Activated naive CD8-positive, alpha-beta T cell treated with anti-CD3 and anti-CD28 coated beads, Interleukin-2, amount 10 ng/mL, durations not matched to agents 7 days and 5 days (primary cell): ENCODE data around the gene P4HTM. TPM values are rescaled to one million over a fixed set of nuclear protein-coding genes. Genes with fewer than 3 reads are reported as not detected.

Experiments used
- ATAC-seq: fragments of 150-1000 bp; cut with Tn5 transposase; one replicate; pipeline ENCODE4 v1.10.0; 2021; ENCODE audit warnings: low read depth, moderate library complexity
- POLR2A ChIA-PET: fragments of 350-600 bp; sonication (Branson Sonifier 250); formaldehyde crosslinking; loops from one replicate; lab custom pipeline; 2021; ENCODE audit warnings: antibody characterized with exemption; lab: Charles Lee
- DNase-seq: peaks from one replicate; pipeline ENCODE4 v3.0.0; 2021
- H3K27ac Mint-ChIP-seq: one replicate; pipeline ENCODE4 v1.8.0; 2022; ENCODE audit warnings: mild to moderate bottlenecking, mixed read lengths
- H3K27me3 Mint-ChIP-seq: one replicate; pipeline ENCODE4 v1.8.0; 2022; ENCODE audit warnings: mild to moderate bottlenecking, moderate library complexity, mixed read lengths
- H3K36me3 Mint-ChIP-seq: one replicate; pipeline ENCODE4 v1.8.0; 2021; ENCODE audit warnings: mild to moderate bottlenecking, mixed read lengths
- H3K4me1 Mint-ChIP-seq: one replicate; pipeline ENCODE4 v1.8.0; 2021; ENCODE audit warnings: mixed read lengths
- H3K4me3 Mint-ChIP-seq: one replicate; pipeline ENCODE4 v1.8.0; 2022; ENCODE audit warnings: mild to moderate bottlenecking, moderate library complexity, mixed read lengths
- H3K9me3 Mint-ChIP-seq: one replicate; pipeline ENCODE4 v1.8.0; 2021; ENCODE audit warnings: mixed read lengths
- total RNA-seq, 2 experiments: library from RNA; stranded (reverse); gene quantifications; one replicate each; pipeline ENCODE4 v1.2.3, GENCODE V29; 2021

Gene P4HTM
- total RNA-seq = 10 to 100 TPM; 57.4 to 57.7 TPM

DNA sequence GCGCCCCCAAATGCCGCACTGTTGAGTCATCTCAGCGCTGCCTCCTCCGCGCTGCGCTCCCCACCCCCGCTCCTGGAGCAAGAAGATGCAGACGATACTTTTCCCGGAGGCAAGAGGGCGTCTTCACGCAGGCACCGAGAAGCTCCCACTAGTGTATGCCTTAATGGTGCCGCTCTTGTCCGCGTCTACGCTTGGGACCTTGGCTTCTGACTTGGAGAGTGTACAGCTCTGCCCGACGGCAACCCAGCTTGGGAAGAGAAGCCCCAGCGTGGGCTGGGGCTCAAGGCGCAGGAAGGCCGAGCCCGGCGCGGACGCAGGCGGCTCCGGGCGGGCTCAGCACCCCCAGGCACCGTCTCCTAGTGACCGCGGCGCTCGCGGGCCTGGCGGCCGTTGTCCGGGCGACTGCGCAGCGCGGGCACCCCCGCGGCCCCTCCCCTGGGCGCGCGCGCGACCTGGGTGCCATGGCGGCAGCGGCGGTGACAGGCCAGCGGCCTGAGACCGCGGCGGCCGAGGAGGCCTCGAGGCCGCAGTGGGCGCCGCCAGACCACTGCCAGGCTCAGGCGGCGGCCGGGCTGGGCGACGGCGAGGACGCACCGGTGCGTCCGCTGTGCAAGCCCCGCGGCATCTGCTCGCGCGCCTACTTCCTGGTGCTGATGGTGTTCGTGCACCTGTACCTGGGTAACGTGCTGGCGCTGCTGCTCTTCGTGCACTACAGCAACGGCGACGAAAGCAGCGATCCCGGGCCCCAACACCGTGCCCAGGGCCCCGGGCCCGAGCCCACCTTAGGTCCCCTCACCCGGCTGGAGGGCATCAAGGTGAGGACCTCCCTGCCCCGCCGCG, at the start of gene P4HTM:
P4HTM (plus strand) TSS at position 446 of the 840 bp plus-strand sequence; CDS start at position 462, 16 bp downstream.
- peaks cover 4% of the 10 kb centered on the region for H3K36me3 Mint-ChIP-seq
- peak within 1 kb of the TSS; percentile 91 for H3K27ac Mint-ChIP-seq
- peak within 1 kb of the TSS; percentile 88 for H3K4me3 Mint-ChIP-seq
- H3K27me3 Mint-ChIP-seq = no peaks in the 10 kb centered on the region
- peaks cover 38% of the 10 kb centered on the region for H3K4me1 Mint-ChIP-seq
- H3K9me3 Mint-ChIP-seq = no peaks in the 10 kb centered on the region
- peak; percentile 81 for ATAC-seq
- POLR2A ChIA-PET = interaction anchor here (0.8 to 5.9 kb wide), 10 partner anchors 11 to 350 kb away, joined by 3 to 129 read pairs (median 8); partner anchors contain the start of genes ARIH2, DALRD3, IMPDH2 and NDUFAF3
- DNase-seq = peak; percentile 84

DNA sequence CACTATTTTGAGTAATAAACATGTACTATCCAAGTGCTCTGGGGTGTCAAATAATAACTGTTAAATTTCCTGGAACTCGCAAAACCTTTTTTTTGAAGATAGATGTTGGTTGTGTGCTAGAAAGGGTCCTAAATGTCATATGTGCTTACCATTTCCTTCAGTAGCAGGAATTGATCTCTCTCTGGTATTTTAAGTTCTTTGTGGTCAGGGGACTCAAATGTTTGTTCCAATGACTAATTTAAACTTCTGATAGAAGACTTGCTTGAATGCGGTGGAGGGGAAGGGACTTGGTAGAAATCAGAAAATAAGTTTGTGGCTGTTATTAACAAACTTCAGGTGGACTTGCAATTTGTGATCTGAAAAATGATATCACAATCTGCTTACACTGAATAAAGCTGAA, 44.6 kb upstream of the P4HTM start:
- POLR2A ChIA-PET = no interaction called here
- Mint-ChIP-seq H3K27me3 (no peaks in the 10 kb centered on the region), H3K9me3 (no peaks in the 10 kb centered on the region), H3K27ac (peak overlapping the region; percentile 58), H3K4me1 (peaks cover 20% of the 10 kb centered on the region), H3K36me3 (peaks cover 14% of the 10 kb centered on the region), H3K4me3 (peak overlapping the region; percentile 33)
- DNase-seq = no peak
- no peak for ATAC-seq

DNA sequence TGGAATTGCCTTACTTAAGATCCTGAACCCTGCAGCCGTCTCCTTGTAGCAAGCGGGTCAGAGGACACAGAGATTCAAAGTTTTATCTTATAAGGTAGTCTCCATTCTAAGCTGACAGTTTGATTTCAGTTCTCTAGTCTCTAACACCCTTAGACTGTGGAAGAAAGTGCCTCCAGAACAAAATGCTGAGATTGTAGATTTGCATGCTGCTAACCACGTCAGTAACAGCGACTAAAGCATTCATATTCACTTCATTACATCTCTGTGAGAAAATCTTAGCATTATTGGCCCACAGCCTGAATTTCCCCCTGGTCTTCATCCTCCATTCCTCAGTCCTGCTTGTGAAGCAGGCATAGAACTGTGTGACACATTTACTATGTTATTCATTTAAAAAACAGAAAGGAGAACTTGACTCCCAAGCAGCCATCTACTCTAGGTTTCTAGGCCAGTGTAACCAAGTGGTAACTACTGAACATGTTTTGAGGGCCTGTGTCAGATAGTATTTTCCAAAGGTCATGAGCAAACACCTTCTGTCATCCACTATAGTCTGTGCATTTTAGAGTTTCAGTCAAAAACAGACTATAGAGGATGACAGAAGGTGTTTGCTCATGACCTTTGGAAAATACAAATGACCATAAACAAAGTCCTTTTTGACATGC, 44.0 kb upstream of the P4HTM start:
- H3K4me1 Mint-ChIP-seq = peaks cover 20% of the 10 kb centered on the region
- H3K4me3 Mint-ChIP-seq = no peak overlapping the region
- H3K36me3 Mint-ChIP-seq = peaks cover 14% of the 10 kb centered on the region
- H3K27ac Mint-ChIP-seq = no peak overlapping the region
- H3K9me3 Mint-ChIP-seq = no peaks in the 10 kb centered on the region
- no peaks in the 10 kb centered on the region for H3K27me3 Mint-ChIP-seq
- POLR2A ChIA-PET = no interaction called here
- ATAC-seq = no peak
- no peak for DNase-seq

- Mint-ChIP-seq H3K9me3 (no peaks in the 10 kb centered on the region), H3K27ac (no peak overlapping the region), H3K4me1 (peaks cover 23% of the 10 kb centered on the region), H3K4me3 (no peak overlapping the region), H3K27me3 (no peaks in the 10 kb centered on the region), H3K36me3 (peaks cover 11% of the 10 kb centered on the region)
- POLR2A ChIA-PET = no interaction called here
- ATAC-seq (no peak), DNase-seq (no peak)
Measured at GRCh38 chr3:48949376-48949717, 40.7 kb upstream of the P4HTM start.

DNA sequence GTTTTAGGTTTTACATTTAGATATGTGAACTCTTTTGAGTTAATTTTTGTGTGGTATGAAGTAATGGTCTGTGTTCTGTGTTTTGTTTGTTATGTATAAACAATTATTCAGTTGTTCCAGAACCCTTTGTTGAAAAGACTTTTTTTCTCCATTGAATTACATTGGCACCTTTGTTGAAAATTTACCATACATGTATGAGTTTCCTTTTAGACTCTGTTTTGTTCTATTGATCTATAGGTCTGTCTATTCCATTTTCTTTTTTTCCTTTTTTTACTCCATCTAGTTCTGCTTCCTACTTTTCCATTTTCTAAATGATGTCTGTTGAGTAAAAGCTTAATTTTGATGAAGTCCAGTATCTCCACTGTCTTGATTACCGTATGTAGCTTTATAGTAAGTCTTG, 40.0 kb upstream of the P4HTM start:
- Mint-ChIP-seq H3K4me1 (peaks cover 16% of the 10 kb centered on the region), H3K27ac (no peak overlapping the region), H3K27me3 (no peaks in the 10 kb centered on the region), H3K9me3 (no peaks in the 10 kb centered on the region), H3K36me3 (peaks cover 9% of the 10 kb centered on the region), H3K4me3 (no peak overlapping the region)
- ATAC-seq = no peak
- DNase-seq = no peak
- POLR2A ChIA-PET = no interaction called here

- H3K9me3 Mint-ChIP-seq = no peaks in the 10 kb centered on the region
- H3K27me3 Mint-ChIP-seq = no peaks in the 10 kb centered on the region
- POLR2A ChIA-PET = no interaction called here
- H3K27ac Mint-ChIP-seq = no peak overlapping the region
- H3K36me3 Mint-ChIP-seq = peaks cover 10% of the 10 kb centered on the region
- ATAC-seq (no peak), DNase-seq (no peak)
- H3K4me3 Mint-ChIP-seq = no peak overlapping the region
- H3K4me1 Mint-ChIP-seq = peaks cover 9% of the 10 kb centered on the region
Measured at GRCh38 chr3:48951764-48952163, 38.3 kb upstream of the P4HTM start.

DNA sequence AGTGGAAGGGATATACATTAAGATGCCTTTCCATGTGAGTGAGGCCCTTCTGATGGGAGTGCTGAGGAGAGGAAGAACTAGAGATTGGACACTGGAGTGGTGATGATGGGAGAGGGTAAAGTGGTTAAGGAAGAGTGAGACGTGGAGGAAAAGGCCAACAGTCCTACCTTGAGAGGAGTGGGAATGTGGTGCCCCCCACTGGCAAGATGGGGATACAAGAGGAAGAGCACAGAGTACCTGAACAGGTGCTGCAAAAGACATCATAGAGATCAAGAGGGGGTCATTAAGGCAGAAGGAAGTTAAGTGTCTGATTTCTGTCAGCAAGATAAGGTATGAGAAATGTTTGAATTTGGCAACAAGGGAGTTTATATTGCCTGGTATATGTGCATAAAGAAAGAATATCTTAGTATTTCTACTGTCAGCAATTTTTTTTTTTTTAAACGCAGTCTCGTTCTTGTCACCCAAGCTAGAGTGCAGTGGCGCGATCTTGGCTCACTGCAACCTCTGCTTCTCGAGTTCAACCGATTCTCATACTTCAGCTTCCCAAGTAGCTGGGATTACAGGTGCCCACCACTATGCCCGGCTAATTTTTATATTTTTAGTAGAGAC, 37.4 kb upstream of the P4HTM start:
- H3K27ac Mint-ChIP-seq = peak overlapping the region; percentile 34
- peak; percentile 43 for DNase-seq
- H3K4me3 Mint-ChIP-seq = no peak overlapping the region
- ATAC-seq = peak; percentile 45
- no peaks in the 10 kb centered on the region for H3K27me3 Mint-ChIP-seq
- peaks cover 11% of the 10 kb centered on the region for H3K36me3 Mint-ChIP-seq
- H3K4me1 Mint-ChIP-seq = peaks cover 9% of the 10 kb centered on the region
- H3K9me3 Mint-ChIP-seq = no peaks in the 10 kb centered on the region
- POLR2A ChIA-PET = no interaction called here

DNA sequence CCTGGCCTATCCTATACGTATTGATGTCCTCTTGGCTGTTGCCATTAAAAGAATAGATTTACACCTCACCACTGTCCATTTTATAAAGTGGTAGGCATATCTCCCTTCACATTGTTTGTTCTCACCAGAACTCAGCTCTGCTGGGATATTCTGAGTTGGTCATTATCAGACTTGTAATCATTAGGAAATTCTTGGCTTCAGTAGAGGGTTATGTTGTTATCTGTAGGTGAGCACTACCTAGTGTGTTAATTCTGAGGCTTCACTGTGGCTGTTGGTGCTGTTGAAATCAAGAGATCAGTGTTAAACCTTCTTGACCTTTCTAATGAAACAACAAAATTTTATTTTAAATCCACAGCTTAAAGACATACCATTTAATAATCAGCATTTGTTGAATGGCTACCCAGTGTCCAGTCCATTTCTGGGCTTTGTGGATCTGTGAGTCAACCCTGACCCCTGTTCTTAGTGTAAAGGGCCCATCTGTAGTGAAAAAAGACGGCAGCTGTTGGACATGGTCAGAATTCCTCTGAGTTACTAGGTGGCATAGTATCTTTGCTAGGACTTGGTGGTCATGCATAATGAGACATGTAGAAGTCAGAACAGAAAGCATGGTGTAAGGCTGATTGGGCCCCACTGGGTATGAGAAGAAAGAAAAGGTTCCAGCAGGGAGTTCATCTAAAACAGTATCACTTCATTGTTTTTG, 32.9 kb upstream of the P4HTM start:
- POLR2A ChIA-PET = no interaction called here
- Mint-ChIP-seq H3K36me3 (peaks cover 10% of the 10 kb centered on the region), H3K27me3 (no peaks in the 10 kb centered on the region), H3K4me1 (peaks cover 7% of the 10 kb centered on the region), H3K9me3 (no peaks in the 10 kb centered on the region), H3K27ac (no peak overlapping the region), H3K4me3 (no peak overlapping the region)
- ATAC-seq (no peak), DNase-seq (no peak)

DNA sequence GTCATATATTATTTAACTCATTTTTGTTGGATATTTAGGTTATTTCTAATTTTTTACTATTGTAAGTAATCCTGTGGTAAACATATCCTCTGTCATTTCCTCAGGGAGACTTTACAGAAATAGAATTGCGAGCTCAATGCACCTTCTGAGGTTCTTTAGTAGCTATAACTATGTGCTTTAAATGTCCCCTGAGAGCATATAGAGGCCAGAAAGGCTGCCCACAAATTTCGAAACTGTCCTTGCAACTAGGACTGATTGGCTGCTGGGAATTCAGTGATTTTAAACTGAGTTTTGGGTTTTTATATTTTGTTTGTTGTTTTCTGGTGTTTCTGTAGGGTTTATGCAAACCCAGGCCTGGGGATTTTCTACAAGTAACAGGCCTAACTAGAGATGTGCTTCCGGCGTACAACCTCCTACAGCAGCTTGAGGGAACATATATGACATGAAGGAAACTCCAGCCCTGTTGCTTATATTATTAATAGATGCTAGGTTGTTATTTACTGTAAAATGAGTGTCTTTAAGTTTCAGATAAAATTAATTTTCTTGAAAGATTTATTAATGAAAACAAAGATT, 29.1 kb upstream of the P4HTM start:
- Mint-ChIP-seq H3K36me3 (peaks cover 14% of the 10 kb centered on the region), H3K4me3 (no peak overlapping the region), H3K4me1 (peaks cover 3% of the 10 kb centered on the region), H3K27ac (no peak overlapping the region), H3K9me3 (no peaks in the 10 kb centered on the region), H3K27me3 (no peaks in the 10 kb centered on the region)
- DNase-seq = no peak
- no peak for ATAC-seq
- POLR2A ChIA-PET = no interaction called here

GRCh38 chr3:48962340-48962739, 27.7 kb upstream of the P4HTM start:
- DNase-seq = no peak
- Mint-ChIP-seq H3K27me3 (no peaks in the 10 kb centered on the region), H3K27ac (no peak overlapping the region), H3K9me3 (no peaks in the 10 kb centered on the region), H3K36me3 (peaks cover 12% of the 10 kb centered on the region), H3K4me1 (peaks cover 8% of the 10 kb centered on the region), H3K4me3 (no peak overlapping the region)
- ATAC-seq = no peak
- POLR2A ChIA-PET = no interaction called here

DNA sequence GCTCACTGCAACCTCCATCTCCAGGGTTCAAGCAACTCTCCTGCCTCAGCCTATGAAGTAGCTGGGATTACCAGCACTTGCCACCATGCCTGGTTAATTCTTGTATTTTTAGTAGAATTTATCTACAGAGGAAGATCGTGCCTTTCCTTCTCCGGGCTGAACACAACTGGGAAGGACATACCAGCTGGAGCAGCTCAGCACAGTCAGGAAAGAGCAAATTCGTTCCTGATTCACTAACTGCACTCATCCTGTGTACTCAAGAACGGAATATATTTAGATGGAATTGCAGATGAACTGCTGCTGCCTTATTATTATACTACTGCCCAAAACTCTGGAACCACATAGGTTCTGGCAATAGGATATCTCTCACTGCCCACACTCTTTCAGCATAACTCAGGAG, 27.1 kb upstream of the P4HTM start:
- no peaks in the 10 kb centered on the region for H3K27me3 Mint-ChIP-seq
- no peak overlapping the region for H3K27ac Mint-ChIP-seq
- H3K36me3 Mint-ChIP-seq = peaks cover 9% of the 10 kb centered on the region
- POLR2A ChIA-PET = no interaction called here
- no peaks in the 10 kb centered on the region for H3K9me3 Mint-ChIP-seq
- ATAC-seq (no peak), DNase-seq (no peak)
- H3K4me3 Mint-ChIP-seq = no peak overlapping the region
- peaks cover 10% of the 10 kb centered on the region for H3K4me1 Mint-ChIP-seq

- Mint-ChIP-seq H3K4me1 (peaks cover 10% of the 10 kb centered on the region), H3K36me3 (peaks cover 8% of the 10 kb centered on the region), H3K4me3 (no peak overlapping the region), H3K9me3 (no peaks in the 10 kb centered on the region), H3K27me3 (no peaks in the 10 kb centered on the region), H3K27ac (no peak overlapping the region)
- ATAC-seq (no peak), DNase-seq (no peak)
- POLR2A ChIA-PET = no interaction called here
Measured at GRCh38 chr3:48963591-48963990, 26.4 kb upstream of the P4HTM start.

- POLR2A ChIA-PET = interaction anchor here (0.6 kb wide), 1 partner anchor 14 kb away, joined by 5 read pairs; no protein-coding TSS in a partner anchor
- DNase-seq (no peak), ATAC-seq (no peak)
- no peak overlapping the region for H3K4me3 Mint-ChIP-seq
- no peaks in the 10 kb centered on the region for H3K27me3 Mint-ChIP-seq
- no peak overlapping the region for H3K27ac Mint-ChIP-seq
- H3K36me3 Mint-ChIP-seq = peaks cover 17% of the 10 kb centered on the region
- H3K9me3 Mint-ChIP-seq = no peaks in the 10 kb centered on the region
- peaks cover 8% of the 10 kb centered on the region for H3K4me1 Mint-ChIP-seq
Measured at GRCh38 chr3:48966367-48966766, 23.7 kb upstream of the P4HTM start.
